Epidermal melanocyte (primary cell): ENCODE data around the gene COL6A2.
A peak's percentile ranks its signal among the peaks of the same experiment; 100 is the strongest.
"Not testable (repeated sequence)": the region's sequence is repeated elsewhere in the genome, so short reads cannot be mapped to it uniquely, and the experiment has no call there.

Experiments used
- DNase-seq: peaks from one replicate; pipeline ENCODE4 v3.0.0; 2011; ENCODE audit warnings: low spot score; ENCODE audit not compliant: insufficient read length

COL6A2 gene

GRCh38 chr21:46060596-46061061 is 37.3 kb upstream of the COL6A2 start:
- peak; percentile 85 for DNase-seq

GRCh38 chr21:46061063-46061462 is 36.8 kb upstream of the COL6A2 start:
- no peak for DNase-seq

GRCh38 chr21:46061518-46061917 is 36.4 kb upstream of the COL6A2 start:
- no peak for DNase-seq

- DNase-seq: no peak
Observed at GRCh38 chr21:46061950-46062349, 36.0 kb upstream of the COL6A2 start.

GRCh38 chr21:46062471-46063211 is 35.3 kb upstream of the COL6A2 start:
- no peak for DNase-seq

GRCh38 chr21:46063227-46063626 is 34.7 kb upstream of the COL6A2 start:
- no peak for DNase-seq

GRCh38 chr21:46063734-46064680 is 33.9 kb upstream of the COL6A2 start:
- no peak for DNase-seq

- no peak for DNase-seq
Observed at GRCh38 chr21:46064870-46065214, 33.1 kb upstream of the COL6A2 start.

- no peak for DNase-seq
Observed at GRCh38 chr21:46065215-46065913, 32.5 kb upstream of the COL6A2 start.

GRCh38 chr21:46065914-46066551 is 31.9 kb upstream of the COL6A2 start:
- DNase-seq: no peak

- no peak for DNase-seq
Observed at GRCh38 chr21:46066591-46067331, 31.2 kb upstream of the COL6A2 start.

GRCh38 chr21:46067505-46068201 is 30.3 kb upstream of the COL6A2 start:
- DNase-seq: no peak

GRCh38 chr21:46068516-46069079 is 29.3 kb upstream of the COL6A2 start:
- DNase-seq: no peak

GRCh38 chr21:46069166-46069565 is 28.7 kb upstream of the COL6A2 start:
- DNase-seq: no peak

GRCh38 chr21:46069719-46070279 is 28.1 kb upstream of the COL6A2 start:
- DNase-seq: no peak

GRCh38 chr21:46071082-46071481 is 26.8 kb upstream of the COL6A2 start:
- DNase-seq: no peak

GRCh38 chr21:46076724-46077123 is 21.2 kb upstream of the COL6A2 start:
- not testable (repeated sequence) for DNase-seq

GRCh38 chr21:46077674-46078101 is 20.2 kb upstream of the COL6A2 start:
- no peak for DNase-seq

GRCh38 chr21:46078322-46078977 is 19.5 kb upstream of the COL6A2 start:
- DNase-seq: no peak
